Measurements from ENCODE around the gene SPDEF. TPM values are rescaled to one million over a fixed set of nuclear protein-coding genes. Genes with fewer than 3 reads are reported as not detected.

Gene SPDEF
- total RNA-seq, result under 1 TPM in 1 of 4 donors, not detected in 3; 0.71 TPM
- 100 to 1,000 TPM in 1 of 3 donors, 10 to 100 TPM in 2; 43.5 to 101 (median 91.3) TPM for polyA plus RNA-seq

DNA sequence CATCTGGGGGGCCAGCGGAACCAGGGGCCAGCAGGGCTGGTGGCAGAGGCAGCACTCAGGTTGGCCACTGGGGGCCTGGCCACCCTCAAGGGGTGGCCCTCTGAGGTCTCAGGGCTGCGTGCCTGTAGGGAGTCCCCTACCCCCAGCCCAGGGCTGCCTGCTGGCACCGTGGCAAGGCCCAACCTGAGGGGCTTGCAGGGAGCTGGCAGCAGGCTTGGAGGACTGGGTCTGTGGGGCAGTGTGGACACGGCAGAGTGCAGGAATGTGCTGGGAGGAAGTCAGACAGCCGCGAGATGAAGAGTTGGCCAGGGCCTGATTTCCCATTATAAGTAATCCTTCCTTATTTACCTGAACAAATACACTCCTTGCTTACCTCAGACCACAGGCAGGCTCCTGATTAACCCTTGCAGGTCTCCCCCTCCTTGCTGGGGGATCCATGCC is at the start of gene SPDEF:
SPDEF (minus strand) TSS at position 299 of the 441 bp plus-strand sequence. CDS start 11,874 bp downstream, outside the sequence.
- Histone ChIP-seq H3K9me3 (peaks cover 0 to 6% (median 3%) of the 10 kb centered on the region in 4 donors), H3K27me3 (no peaks in the 10 kb centered on the region), H3K27ac (no peak within 1 kb of the TSS), H3K4me1 (no peaks in the 10 kb centered on the region), H3K4me3 (no peak within 1 kb of the TSS), H3K36me3 (no peaks in the 10 kb centered on the region)
- 9 to 51% methylated on average over 6 of the region's 6 CpGs for WGBS, 2 donors
- intact Hi-C loops (cut with DNase I), result no loop called here
- DNase-seq, result no peak
- TF ChIP-seq POLR2AphosphoS5 (IDR thresholded peaks at IDR 0.05) (no peak), EP300 (IDR thresholded peaks at IDR 0.05) (no peak)

DNA sequence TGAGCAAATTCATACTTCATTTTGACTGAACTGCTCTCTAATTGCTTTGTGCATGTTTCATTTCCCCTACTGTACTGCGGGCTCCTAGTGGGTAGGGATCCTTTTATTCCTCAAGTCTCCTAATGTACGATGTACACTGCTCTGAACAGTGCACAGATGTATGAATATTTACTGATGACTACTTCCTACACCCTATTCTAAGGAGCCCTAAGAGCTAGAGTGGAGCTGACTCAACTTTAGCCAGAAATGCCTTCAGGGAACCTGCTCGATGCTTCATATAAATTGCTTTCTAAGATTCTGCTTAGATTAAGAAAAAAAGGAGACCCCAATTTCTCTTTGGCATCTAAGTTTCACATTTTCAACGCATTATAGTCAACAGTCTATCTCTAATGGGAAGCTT is 47.6 kb upstream of the SPDEF start:
- WGBS, 2 donors, result 90 to 94% methylated on average over 4 of the region's 4 CpGs
- peaks cover 0 to 18% (median 2%) of the 10 kb centered on the region in 4 donors for H3K36me3 ChIP-seq
- H3K9me3 ChIP-seq, result no peaks in the 10 kb centered on the region
- intact Hi-C loops (cut with DNase I), result no loop called here
- H3K4me1 ChIP-seq, result peaks cover 0 to 49% (median 27%) of the 10 kb centered on the region in 4 donors
- no peak overlapping the region for H3K4me3 ChIP-seq
- TF ChIP-seq, protein P1, sequence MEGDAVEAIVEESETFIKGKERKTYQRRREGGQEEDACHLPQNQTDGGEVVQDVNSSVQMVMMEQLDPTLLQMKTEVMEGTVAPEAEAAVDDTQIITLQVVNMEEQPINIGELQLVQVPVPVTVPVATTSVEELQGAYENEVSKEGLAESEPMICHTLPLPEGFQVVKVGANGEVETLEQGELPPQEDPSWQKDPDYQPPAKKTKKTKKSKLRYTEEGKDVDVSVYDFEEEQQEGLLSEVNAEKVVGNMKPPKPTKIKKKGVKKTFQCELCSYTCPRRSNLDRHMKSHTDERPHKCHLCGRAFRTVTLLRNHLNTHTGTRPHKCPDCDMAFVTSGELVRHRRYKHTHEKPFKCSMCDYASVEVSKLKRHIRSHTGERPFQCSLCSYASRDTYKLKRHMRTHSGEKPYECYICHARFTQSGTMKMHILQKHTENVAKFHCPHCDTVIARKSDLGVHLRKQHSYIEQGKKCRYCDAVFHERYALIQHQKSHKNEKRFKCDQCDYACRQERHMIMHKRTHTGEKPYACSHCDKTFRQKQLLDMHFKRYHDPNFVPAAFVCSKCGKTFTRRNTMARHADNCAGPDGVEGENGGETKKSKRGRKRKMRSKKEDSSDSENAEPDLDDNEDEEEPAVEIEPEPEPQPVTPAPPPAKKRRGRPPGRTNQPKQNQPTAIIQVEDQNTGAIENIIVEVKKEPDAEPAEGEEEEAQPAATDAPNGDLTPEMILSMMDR (IDR thresholded peaks at IDR 0.05), result no peak
- TF ChIP-seq POLR2AphosphoS5 (IDR thresholded peaks at IDR 0.05) (no peak), EP300 (IDR thresholded peaks at IDR 0.05) (no peak), POLR2A (IDR thresholded peaks at IDR 0.05) (no peak)
- H3K27me3 ChIP-seq, result no peaks in the 10 kb centered on the region
- no peak overlapping the region for H3K27ac ChIP-seq
- no peak for DNase-seq

DNA sequence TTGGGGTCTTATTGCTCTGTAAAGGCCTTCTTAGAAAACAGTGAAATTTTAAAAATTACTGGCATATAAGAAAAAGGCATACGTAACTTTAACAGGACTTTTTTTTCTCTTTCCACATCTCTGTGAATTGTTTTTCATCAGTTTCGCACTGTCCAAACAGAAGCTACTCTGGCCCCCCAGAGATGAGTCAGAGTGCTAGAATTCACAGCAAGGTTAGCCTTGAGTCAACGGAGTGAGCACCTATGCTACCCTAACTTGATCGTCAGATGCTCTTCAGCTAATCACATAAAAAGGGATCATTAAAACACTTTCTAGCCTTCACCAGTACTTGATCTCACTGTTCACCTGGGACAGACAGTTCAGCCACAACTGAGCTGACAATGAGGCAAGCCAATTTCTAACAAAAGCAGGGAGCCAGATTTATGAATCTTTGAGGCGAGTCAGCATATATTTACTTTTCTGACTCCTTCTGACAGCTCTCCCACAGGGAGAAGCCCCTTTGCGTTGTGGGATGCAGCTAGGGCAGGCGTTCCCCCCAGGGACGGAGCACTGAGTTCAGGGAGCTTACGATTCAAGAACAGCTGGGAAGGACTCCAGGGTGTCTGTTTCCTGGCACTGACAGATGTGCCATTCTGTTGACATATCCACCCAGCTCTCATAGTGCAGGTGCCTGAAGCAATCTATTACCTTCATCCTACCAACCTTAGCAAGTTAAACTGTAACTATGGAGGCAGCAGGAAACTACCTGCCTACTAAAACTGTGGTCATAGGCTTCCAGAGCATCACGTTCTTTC is 46.4 kb upstream of the SPDEF start:
- Histone ChIP-seq H3K4me3 (no peak overlapping the region), H3K9me3 (no peaks in the 10 kb centered on the region), H3K4me1 (peaks cover 0 to 57% (median 35%) of the 10 kb centered on the region in 4 donors), H3K27me3 (no peaks in the 10 kb centered on the region), H3K36me3 (peaks cover 0 to 18% (median 2%) of the 10 kb centered on the region in 4 donors), H3K27ac (no peak overlapping the region)
- 30 to 72% methylated on average over 10 of the region's 10 CpGs for WGBS, 2 donors
- DNase-seq, result no peak
- TF ChIP-seq POLR2AphosphoS5 (IDR thresholded peaks at IDR 0.05) (no peak), EP300 (IDR thresholded peaks at IDR 0.05) (no peak), POLR2A (IDR thresholded peaks at IDR 0.05) (no peak)
- TF ChIP-seq, protein P1 (IDR thresholded peaks at IDR 0.05), result no peak
- intact Hi-C loops (cut with DNase I), result no loop called here

DNA sequence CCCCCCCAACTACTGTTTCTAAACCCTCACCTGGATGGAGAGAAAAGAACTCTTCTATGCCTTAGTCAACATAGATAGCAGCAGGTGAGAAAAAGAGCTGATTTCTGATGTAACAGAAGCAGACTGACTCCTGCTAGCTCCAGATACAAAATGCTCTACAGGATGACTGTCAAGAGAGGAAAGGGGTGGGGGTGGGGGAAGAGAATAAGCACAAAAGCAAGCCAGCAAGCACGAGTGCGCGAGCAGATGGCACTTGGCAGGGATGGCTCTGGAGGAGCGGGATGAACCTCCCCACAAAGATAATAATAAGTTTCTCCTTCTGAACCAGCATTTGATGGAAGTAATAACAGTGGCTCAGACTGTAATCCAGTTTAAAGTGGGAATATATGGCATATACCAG is 45.6 kb upstream of the SPDEF start:
- TF ChIP-seq POLR2A (IDR thresholded peaks at IDR 0.05) (no peak), EP300 (IDR thresholded peaks at IDR 0.05) (no peak), POLR2AphosphoS5 (IDR thresholded peaks at IDR 0.05) (no peak)
- TF ChIP-seq, protein P1 (IDR thresholded peaks at IDR 0.05), result no peak
- Histone ChIP-seq H3K9me3 (no peaks in the 10 kb centered on the region), H3K27ac (no peak overlapping the region), H3K36me3 (peaks cover 0 to 14% (median 2%) of the 10 kb centered on the region in 4 donors), H3K4me1 (peaks cover 0 to 62% (median 35%) of the 10 kb centered on the region in 4 donors), H3K27me3 (no peaks in the 10 kb centered on the region), H3K4me3 (no peak overlapping the region)
- no peak for DNase-seq
- WGBS, 2 donors, result 72 to 83% methylated on average over 4 of the region's 4 CpGs
- intact Hi-C loops (cut with DNase I), result no loop called here

DNA sequence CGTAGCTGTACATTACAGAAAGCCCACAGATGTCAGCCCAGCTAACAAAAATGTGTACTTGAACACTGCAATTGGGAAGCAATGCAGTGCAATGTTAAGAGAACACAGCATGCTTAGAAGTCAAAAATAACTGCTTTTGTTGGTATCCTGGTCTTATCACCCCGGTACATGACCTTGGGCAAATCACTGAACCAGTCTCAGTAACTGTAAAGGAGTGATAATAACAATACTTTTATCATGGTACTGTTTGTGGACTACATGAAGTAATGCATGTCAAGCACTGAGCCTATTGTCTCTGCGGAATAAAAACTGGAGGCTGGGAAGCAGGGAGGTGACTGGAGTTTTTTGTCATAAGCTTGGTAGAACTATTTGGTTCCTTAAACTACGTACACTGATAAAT is 44.7 kb upstream of the SPDEF start:
- Histone ChIP-seq H3K36me3 (peaks cover 0 to 5% (median 0%) of the 10 kb centered on the region in 4 donors), H3K4me3 (no peak overlapping the region), H3K9me3 (no peaks in the 10 kb centered on the region), H3K4me1 (peaks cover 0 to 62% (median 35%) of the 10 kb centered on the region in 4 donors), H3K27ac (peak overlapping the region in 1 of 4 donors; percentile 57), H3K27me3 (no peaks in the 10 kb centered on the region)
- 94 to 95% methylated on average over 4 of the region's 4 CpGs for WGBS, 2 donors
- intact Hi-C loops (cut with DNase I), result no loop called here
- DNase-seq, result no peak
- TF ChIP-seq POLR2AphosphoS5 (IDR thresholded peaks at IDR 0.05) (no peak), POLR2A (IDR thresholded peaks at IDR 0.05) (no peak), EP300 (IDR thresholded peaks at IDR 0.05) (no peak)
- TF ChIP-seq, protein P1 (IDR thresholded peaks at IDR 0.05), result no peak

Data from sigmoid colon (tissue), 7 donors.